GM04503 (cell line): Measurements from ENCODE around the gene CYP3A7.
"Not testable (repeated sequence)": the region's sequence is repeated elsewhere in the genome, so short reads cannot be mapped to it uniquely, and the experiment has no call there.

Source experiments
- DNase-seq: peaks from one replicate; pipeline ENCODE4 v3.0.0-alpha.2; 2012; ENCODE audit warnings: low read depth

CYP3A7 gene

DNA sequence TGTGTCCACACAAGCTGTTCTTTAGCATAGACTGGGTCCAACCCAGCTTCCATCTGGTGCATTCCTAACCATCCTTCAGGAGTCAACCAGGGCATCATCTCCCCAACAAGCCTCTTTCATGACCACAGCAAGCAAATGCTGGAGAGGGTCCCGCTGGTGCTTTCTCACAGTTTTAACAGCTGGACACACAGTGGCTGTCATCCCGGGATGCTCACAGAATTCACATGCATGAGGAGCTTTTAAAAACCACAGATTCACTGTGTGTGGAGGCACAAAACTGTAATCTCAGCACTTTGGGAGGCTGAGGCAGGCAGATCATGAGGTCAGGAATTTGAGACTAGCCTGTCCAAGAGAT is 6.4 kb upstream of the CYP3A7 start:
- DNase-seq: no peak

DNA sequence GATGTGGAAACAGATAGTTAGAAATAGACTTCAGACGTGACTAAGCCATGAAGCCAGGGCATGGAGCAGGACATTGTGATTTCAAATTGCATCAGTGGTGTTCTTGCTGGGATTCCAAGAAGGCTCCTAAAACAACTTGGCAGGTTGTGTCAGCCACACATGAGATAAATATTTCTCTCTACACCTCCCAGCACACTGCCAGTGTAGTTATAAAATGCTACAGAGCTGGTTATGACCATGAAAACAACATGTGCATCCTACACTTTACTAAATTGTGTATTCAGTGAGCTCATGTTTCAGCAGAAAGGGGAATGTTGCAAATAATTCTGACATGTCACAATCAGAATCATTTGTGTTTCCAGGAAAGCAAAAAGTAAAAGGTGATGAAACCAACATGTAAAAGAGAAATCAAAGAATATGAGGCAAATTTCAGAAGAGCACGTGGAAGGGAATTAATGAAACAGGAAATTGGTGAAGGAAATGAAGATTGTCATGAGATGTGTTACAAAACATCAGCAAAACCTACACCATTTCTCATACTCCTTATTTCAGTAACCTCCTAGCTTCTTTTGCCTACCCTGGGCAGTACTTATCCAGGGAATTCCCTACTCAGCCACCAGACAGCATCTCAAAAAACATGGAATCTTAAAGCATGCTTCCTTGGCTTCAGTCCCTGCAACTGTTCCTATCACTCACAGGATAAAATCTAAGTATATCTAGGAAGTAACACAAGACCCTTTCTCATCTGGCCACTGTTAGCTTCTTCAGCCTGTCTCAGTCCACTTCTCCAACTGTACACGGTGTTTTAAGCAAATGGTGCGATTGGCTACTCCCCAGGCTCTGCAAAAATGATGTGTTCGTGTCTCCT is 5.8 kb upstream of the CYP3A7 start:
- DNase-seq: peak; percentile 67

DNA sequence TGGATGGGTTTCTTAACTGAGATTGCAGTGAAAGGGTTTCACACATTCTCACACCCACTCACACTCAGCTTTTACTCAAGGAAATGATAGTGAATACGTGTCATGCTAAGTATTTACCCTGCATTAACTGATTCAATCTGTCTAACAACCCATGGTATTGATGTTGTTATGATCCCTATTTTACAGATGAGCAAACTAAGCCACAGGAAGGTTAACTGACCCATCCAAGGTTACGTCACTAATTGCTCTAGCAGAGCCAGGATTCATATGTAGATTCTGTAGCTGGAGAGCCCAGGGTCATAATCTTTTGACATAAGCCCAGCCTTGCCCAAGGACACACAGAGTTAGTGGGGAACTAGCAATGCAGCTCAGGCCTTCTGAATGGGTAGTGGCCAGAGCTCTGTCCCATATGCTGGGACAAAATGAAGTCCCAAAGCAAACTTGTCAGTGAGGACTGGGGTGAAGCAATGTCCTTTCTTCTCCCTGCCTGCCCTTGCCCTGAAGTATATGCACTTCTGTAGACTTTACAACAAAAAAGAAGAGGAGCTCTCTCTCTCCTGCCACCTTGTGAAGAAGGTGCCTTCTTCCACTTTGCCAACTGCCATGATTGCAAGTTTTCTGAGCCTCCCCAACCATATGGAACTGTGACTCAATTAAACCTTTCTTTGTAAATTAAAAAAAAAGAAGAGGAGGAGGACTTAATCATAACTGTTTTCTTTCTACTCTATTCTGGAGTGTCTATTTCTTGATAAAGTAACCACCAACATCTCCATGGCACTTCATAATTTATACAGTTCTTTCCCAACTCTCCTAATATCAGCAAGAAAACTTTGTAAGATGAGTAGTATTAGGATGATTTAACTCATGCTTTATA is 4.9 kb upstream of the CYP3A7 start:
- DNase-seq: no peak

DNA sequence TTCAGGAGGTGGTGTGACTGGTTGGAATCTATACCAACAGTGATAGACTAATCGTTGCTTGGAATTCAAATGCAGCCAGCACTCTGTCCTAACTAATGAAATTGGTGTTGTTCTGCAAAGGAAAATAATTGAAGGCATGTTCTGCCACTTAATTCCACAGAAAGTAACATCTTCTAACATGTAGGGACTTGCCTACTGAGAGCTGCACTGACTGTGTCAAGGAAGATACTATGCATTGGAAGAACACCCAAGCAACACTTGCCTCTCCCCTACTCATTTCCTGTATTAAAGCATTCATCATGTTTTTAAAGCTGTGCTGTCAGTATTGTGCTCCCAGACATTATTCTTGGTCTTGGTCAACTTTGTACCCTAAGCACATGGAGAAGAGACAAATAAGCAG is 2.7 kb upstream of the CYP3A7 start:
- no peak for DNase-seq

DNA sequence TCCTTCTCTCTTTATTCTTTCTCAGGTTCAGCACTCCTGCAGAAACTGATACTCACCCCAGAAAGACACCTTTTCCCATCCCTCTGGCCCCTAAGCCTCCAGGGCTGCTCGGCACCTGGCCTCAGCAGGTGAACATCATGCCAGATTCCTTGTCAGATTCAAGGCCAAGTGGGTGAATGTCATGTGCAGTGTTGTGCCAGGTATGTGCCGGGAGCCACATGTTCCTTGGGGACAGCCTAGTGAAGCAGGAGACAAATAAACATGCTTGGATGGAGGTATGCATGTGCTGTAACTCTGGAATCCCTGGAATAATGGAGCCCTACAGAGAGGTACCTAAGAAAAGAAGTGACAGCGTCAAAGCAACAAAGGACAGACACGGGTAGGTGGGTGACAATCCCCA is 1.7 kb upstream of the CYP3A7 start:
- DNase-seq: not testable (repeated sequence)

DNA sequence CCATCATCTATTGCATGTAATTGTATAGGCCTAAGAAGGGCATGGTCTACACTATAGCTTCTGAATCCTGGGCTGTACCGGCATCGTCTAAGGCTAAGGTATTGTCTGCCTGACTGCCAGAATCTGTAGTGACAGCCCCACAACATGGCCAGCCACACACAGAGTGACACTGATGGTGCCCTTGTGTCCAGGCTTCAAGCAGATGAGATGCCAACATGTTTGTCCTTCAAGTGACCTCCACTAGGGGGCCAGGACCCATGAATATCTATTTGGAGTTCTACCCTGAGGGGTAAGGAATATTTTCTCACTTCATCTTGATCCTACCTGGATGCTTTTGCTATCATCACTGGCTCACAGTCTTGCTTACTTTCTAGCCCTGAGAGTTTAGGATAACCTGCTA is 1.5 kb downstream of the CYP3A7 start:
- DNase-seq: no peak

DNA sequence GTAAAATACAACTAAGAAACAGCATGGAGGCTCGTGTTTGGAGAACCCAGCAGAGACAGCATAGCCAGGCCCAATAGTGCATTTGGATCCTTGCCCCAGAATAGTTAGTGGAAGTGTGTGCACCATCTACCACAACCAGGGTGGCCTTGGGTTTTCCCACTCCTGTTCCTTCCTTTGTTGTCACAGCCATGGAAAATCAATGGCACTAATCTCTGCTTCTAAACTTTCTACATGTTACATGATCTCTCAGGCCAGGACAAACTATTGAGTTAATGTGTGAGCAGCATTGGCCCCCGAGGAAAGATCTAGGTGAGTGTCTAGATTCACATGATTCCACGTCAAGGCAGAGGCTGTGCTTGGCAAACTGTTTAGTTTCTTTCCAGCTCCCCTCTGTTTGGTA is 2.0 kb downstream of the CYP3A7 start:
- no peak for DNase-seq

DNA sequence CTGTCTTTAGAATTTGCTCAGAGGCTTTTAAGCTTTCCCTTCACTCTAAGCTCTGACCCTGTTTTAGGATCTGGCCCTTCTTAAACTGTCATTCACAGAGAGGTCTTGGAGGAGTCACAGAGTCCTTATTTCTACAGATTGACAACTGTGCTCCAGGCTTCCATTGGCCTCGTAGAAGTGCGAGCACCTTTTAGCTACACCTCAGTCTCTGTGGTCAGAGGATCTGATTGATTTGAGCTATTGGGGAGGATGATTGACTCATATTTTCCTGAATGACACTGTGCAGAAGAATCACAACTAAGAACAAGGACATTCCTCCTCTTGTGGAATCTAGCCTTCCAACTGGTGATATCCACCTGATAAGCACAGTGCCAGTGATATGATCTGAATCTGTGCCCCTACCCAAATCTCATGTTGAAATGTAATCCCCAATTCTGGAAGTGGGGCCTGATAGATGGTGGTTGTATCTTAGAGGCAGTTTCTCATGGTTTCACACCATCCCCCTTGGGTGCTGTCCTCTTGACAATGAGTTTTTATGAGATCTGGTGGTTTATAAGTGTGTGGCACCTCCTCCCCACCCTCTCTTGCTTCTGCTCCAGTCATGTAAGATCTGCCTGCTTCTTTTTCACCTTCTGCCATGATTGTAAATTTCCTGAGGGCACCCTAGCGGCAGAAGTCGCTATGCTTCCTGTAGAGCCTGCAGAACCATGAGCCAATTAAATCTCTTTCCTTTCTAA is 3.2 kb downstream of the CYP3A7 start:
- no peak for DNase-seq

DNA sequence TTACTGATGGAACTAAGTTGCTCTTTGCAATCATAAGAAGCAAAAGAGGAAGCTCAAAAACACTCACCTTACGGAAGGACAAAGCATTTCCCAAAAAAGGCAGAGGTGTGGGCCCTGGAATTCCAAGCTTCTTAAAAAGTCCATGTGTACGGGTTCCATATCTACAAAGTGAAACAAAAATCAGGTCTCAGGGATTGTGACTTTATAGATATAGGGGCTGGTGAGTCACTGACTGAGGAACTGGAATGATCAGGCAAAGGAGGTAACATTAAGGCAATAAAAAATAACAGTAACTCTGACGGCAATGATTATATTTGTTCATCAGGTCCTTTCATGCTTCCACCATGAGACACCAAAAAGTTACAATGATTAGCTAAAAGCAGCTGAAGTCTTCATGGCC is 4.0 kb downstream of the CYP3A7 start:
- no peak for DNase-seq

DNA sequence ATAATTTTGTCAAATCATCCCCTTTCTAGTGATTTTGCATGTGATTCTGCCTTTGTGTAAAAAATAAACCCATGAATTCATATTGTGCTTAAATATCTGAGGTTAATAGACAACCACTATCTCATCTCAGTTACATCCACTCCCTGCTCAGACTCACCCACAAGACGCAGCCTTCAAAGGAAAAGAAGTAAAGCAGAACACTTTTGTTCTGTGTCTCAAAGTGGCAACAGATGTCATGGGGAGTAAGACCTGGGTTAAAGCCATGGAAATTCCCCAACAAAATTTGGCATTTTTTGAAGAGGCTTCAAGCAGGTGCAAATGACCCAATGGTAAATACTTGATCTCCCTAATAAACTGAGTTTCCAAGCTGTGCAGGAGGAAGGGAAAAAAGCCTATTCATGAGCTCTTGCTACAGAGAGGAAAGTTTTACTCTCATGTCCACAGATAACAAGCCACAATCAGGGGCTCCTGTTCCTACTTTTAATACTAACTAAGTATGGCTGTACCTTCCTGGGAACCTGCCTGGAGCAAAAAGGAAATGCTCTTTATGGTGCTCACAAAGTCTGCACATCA is 4.7 kb downstream of the CYP3A7 start:
- DNase-seq: no peak

DNA sequence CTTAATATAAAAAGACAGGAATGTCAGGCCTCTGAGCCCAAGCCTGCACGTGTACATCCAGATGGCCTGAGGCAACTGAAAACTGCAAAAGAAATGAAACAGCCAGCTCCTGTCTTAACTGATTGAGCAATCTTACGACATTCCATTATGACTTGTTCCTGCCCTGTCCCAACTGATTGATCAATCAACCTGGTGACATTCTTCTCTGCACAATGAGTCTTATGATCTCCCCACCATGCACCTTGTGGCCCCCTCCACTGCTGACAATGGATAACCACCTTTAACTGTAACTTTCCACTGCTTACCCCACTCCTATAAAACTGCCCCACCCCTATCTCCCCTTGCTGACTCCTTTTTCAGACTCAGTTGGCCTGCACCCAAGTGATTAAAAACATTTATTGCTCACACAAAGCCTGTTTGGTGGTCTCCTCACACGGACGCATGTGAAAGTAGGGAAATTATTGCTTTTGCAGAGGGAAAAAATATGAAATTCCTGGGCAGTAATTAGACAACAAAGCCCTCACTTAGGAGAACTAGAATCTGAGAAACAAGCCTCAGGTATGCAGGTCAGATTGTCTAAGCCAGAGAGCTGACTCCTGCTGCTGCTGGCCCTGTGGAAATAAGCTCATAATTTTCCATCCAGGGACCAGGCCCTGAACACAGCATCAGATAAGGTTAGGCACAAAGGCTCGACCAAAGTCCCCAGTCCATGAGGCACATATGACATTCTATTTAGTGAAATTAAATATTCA is 5.3 kb downstream of the CYP3A7 start:
- no peak for DNase-seq

DNA sequence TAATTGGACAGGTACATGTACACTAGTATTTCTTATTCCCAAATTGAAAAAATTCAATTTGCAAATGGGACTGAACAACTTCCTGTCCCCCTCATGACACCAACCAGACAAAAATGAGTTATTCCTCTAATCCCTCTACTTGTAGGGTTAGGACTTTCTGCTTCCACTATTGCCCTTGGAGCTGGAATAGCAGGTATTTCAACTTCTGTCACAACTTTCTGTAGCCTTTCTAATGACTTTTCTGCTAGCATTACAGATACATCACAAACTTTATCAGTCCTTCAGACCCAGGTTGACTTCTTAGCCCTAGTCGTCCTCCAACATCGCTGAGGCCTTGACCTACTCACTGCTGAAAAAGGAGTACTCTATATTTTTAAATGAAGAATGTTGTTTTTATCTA is 6.4 kb downstream of the CYP3A7 start:
- no peak for DNase-seq

DNA sequence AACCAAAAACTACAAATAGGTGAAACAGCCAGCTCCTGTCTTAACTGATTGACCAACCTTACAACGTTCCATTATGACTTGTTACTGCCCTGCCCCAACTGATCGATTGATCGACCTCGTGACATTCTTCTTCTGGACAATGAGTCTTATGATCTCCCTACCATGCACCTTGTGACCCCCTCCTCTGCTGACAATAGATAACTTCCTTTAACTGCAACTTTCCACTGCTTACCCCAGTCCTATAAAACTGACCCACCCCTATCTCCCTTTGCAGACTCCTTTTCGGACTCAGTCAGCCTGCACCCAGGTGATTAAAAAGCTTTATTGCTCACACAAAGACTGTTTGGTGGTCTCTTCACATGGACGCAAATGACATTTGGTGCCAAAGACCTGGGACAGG is 11.8 kb downstream of the CYP3A7 start:
- DNase-seq: not testable (repeated sequence)

DNA sequence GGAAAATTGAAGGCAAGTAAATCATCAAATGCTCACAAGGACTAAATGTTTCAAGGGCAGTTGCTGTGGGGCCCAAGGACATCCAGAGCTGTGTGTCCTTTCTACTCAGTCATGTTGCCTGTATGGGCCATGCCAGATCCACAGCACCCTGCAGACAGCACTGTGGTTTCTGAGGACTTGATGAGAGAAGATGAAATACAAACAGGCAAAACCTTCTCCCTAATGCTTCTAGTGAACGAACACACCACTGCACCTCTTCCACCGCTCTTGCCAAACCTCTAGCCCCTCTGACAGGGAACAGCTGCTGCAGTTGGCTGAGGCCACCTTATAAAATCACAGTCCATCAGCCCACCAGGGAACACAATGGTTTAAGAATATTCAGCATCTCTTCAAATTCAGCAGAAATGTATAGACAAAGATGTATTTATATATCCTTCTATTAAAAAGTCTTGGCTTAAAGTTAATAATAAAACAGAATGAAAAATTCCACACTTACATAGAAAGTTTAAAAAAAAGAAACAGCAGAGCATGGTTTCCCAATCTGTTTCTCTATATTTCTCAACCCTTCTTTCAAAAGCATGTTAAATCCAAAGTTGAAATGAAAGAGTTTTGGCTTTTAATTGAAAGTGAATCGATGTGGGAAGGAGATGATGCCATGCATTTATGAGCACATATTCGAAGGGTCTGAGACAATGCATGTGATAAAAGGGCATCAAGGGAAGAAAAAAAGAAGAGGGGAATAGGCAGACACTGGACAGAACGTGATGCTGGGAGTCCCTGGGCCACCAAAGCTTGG is 14.0 kb downstream of the CYP3A7 start:
- no peak for DNase-seq

DNA sequence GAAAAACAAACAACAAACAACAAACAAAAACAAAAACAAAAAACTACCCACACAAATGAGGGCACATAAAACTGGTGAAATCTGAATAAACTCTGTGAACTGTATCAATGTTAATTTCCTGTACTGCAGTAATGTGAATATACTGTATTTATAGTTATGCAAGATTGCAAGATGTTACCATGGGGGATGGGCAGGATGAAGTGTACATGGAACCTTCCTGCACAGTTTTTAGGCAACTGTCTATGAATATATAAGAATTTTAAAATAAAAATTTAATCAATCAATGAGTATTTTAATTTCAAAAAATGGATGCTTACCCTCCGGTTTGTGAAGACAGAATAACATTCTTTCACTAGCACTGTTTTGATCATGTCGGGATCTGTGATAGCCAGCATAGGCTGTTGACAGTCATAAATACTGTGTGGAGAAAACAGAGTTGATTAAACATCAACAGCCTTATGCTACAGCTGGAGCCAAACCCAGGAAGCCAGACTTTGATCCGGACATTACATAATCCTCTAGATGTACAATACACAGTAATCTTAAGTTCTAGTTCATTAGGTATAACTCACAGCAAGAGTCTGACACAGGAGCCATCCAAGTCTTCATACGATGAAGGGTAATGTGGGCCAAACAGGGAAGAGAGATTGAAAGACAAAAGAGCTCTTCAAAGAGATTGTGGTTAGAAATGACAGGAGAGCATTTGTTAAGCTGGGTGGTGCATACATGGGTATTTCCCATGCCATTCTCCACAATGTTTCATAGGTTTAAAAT is 14.8 kb downstream of the CYP3A7 start:
- no peak for DNase-seq

DNA sequence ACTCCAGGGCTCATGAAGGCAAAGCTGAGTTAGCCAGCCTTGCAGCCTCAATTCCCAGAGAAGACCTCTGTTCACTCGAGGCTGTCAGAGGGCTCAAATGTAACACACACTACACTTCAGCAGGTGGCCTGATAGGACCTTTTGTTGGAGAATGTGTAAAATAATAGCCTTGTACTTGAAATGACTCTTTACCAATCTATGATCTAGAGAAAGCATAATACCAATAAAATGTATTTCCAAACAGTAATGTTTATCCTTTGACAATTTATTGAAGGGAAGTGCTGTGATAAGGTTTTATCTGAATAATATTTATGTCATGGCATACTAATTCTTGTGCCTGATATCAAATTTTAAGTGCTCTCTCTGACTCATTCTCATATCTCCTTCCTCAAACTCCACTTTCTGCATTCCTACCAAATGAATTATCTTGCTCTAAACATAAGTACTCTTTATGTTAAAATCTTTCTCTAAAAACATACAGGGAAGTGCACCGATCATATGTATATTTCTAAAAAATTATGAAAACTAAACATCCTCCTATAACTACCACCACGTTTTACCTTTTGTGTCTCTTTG is 20.9 kb downstream of the CYP3A7 start:
- no peak for DNase-seq

DNA sequence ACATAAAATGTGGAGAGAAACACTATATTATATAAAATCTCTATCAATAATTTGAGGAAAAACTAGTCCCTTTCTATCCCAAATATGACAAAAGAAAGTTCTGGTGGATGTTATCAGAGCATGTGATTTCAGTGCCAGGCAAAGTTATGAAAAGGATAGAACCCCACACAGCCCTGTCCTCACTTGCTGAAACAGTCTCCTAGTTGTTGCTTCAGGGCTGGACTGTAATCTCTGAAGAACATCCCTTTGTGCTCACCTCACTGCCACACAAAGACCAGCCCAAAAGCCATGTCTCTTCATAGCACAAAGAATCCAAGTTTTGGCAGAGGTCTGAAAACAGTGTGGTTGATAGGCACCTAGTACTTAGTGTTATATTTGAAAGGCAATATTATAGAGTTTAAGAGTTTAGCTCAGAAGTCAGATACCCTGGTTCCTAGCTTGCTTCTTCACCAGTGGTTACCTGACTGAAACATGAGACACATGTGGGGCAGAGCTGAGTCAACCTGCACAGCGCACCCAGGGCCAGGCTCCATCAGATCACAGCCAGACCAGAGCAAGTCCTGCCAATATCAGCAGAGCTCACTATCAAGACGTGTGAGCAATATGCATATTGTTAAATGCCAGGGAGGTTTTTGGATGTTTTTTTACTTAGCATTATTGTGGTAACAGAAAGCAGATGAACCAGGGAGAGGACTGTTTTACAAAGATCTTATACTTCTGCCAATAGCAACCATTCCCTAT is 25.0 kb downstream of the CYP3A7 start:
- DNase-seq: no peak

DNA sequence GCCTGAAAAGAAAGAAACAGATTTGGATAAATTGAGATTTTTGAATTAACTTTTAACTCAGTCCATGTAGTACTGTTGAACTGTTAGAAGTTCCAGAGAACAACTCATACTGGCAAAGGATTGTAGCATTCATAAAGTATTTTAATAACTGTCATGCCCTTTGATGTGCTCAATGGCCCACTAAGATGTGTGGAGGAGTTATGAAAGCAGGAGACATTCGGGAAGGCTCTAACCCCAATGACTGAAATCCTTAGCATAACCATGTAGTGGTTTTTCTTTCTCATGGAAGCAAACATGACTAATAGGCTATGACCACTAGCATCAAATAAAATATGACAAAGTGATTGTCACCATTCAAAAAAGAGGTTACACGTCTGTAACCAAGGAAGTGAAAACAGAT is 25.7 kb downstream of the CYP3A7 start:
- DNase-seq: no peak

DNA sequence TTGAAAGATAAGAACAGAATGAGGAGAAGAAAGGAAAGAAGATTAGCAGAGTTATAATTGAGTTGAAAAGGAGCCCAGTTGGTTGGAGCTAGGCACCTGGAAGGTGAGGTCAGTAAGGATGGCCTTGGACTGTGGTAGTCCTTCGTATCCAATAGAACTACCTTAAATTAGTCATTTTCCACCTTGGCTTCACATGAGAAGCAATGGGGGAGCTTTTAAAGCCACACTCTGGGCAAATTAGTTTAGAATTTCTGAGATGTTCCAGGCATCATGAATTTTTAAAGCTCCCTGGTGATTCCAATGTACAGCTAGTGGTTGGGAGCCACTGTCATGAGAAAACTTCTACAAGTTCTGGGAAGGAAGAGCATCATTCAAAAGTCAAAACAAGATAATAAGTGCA is 27.9 kb downstream of the CYP3A7 start:
- DNase-seq: peak; percentile 6
